IMR-90 (cell line): ENCODE measurements around the gene LATS2. TPM values are rescaled to one million over a fixed set of nuclear protein-coding genes. Genes with fewer than 3 reads are reported as not detected.
A peak's percentile ranks its signal among the peaks of the same experiment; 100 is the strongest.

Source experiments
- ATAC-seq: fragments of 200-7000 bp; cut with Tn5 transposase; 2 replicates; pipeline ENCODE4 v1.9.1; 2020; ENCODE audit warnings: low read depth, mild to moderate bottlenecking, moderate library complexity
- BruUV-seq: library from RNA; stranded (reverse); fragments of 400-500 nt; replicated peaks from 2 replicates; lab custom pipeline; 2021; lab: Mats Ljungman, UMichigan
- CTCF ChIA-PET: fragments of 300-600 bp; formaldehyde crosslinking; extraction: SDS; loops from one replicate; lab custom pipeline; 2021; ENCODE audit warnings: antibody characterized with exemption; lab: Yijun Ruan, JAX
- POLR2A ChIA-PET: fragments of 300-600 bp; sonication (Branson Sonifier 250); formaldehyde crosslinking; loops from one replicate; lab custom pipeline; 2022; ENCODE audit warnings: antibody characterized with exemption; ENCODE audit not compliant: unreplicated experiment; lab: Charles Lee
- DNase-seq: peaks from one replicate; pipeline ENCODE4 v3.0.0; 2013
- H2AFZ ChIP-seq: replicated peaks from 2 replicates; pipeline ENCODE3; 2013; ENCODE audit warnings: low read length, mild to moderate bottlenecking; ENCODE audit not compliant: poor library complexity
- H2AK5ac ChIP-seq: 2 replicates; pipeline ENCODE4 v1.6.1; 2013; ENCODE audit warnings: low read depth, low read length, inconsistent platforms
- H2AK9ac ChIP-seq: replicated peaks from 2 replicates; pipeline ENCODE3; 2013; ENCODE audit warnings: mild to moderate bottlenecking, low read depth, low read length, moderate library complexity; ENCODE audit not compliant: poor library complexity
- H2BK120ac ChIP-seq: 2 replicates; pipeline ENCODE4 v1.6.1; 2013; ENCODE audit warnings: low read depth, low read length, inconsistent platforms
- H2BK15ac ChIP-seq: 3 replicates; pipeline ENCODE4 v1.6.1; 2013; ENCODE audit warnings: low read depth, low read length, inconsistent platforms
- H2BK20ac ChIP-seq: 2 replicates; pipeline ENCODE4 v1.6.1; 2013; ENCODE audit warnings: low read depth, mild to moderate bottlenecking, inconsistent platforms, low read length, moderate library complexity
- H2BK5ac ChIP-seq: 2 replicates; pipeline ENCODE4 v1.6.1; 2013; ENCODE audit warnings: mild to moderate bottlenecking, low read depth, low read length, inconsistent platforms; ENCODE audit not compliant: poor library complexity, severe bottlenecking
- H3K14ac ChIP-seq: replicated peaks from 2 replicates; pipeline ENCODE4 v1.6.1; 2013; ENCODE audit warnings: low read depth, low read length, inconsistent platforms
- H3K18ac ChIP-seq: 2 replicates; pipeline ENCODE4 v1.6.1; 2013; ENCODE audit warnings: low read depth, low read length, control low read depth
- H3K23ac ChIP-seq: 2 replicates; pipeline ENCODE4 v1.6.1; 2013; ENCODE audit warnings: low read depth, low read length, inconsistent platforms
- H3K27ac ChIP-seq: 2 replicates; pipeline ENCODE4 v1.5.1; 2013; ENCODE audit warnings: mild to moderate bottlenecking, control low read depth, low read length; ENCODE audit not compliant: insufficient read depth
- H3K27me3 ChIP-seq: 2 replicates; pipeline ENCODE4 v1.6.1; 2013; ENCODE audit warnings: low read length; ENCODE audit not compliant: control insufficient read depth, insufficient read depth
- H3K36me3 ChIP-seq: 2 replicates; pipeline ENCODE4 v1.6.1; 2013; ENCODE audit warnings: low read length, mixed read lengths; ENCODE audit not compliant: control insufficient read depth, insufficient read depth
- H3K4ac ChIP-seq: 2 replicates; pipeline ENCODE4 v1.6.1; 2013; ENCODE audit warnings: low read depth, low read length, inconsistent platforms
- H3K4me1 ChIP-seq: 2 replicates; pipeline ENCODE4 v1.6.1; 2013; ENCODE audit warnings: low read length, mixed read lengths; ENCODE audit not compliant: control insufficient read depth, insufficient read depth
- H3K4me2 ChIP-seq: 2 replicates; pipeline ENCODE4 v1.6.1; 2013; ENCODE audit warnings: low read depth, mild to moderate bottlenecking, control low read depth, low read length, moderate library complexity
- H3K4me3 ChIP-seq: 2 replicates; pipeline ENCODE4 v1.5.1; 2013; ENCODE audit warnings: low read depth, mild to moderate bottlenecking, control low read depth, low read length, moderate library complexity; ENCODE audit not compliant: insufficient read depth
- H3K56ac ChIP-seq: 2 replicates; pipeline ENCODE4 v1.6.1; 2013; ENCODE audit warnings: low read length, inconsistent platforms; ENCODE audit not compliant: insufficient read depth; ENCODE audit errors: extremely low read depth
- H3K79me1 ChIP-seq, 2 experiments: 2 replicates each; pipeline ENCODE4 v1.6.1; 2013; ENCODE audit warnings: low read length in 2 of 2, inconsistent platforms in 1 of 2, low read depth in 1 of 2
- H3K9ac ChIP-seq: 2 replicates; pipeline ENCODE4 v1.6.1; 2013; ENCODE audit warnings: low read depth, low read length, control low read depth
- H3K9me1 ChIP-seq: 2 replicates; pipeline ENCODE4 v1.6.1; 2013; ENCODE audit warnings: low read length, inconsistent platforms; ENCODE audit not compliant: insufficient read depth
- H3K9me3 ChIP-seq: 2 replicates; pipeline ENCODE4 v1.6.1; 2013; ENCODE audit warnings: low read length; ENCODE audit not compliant: control insufficient read depth, insufficient read depth
- H4K20me1 ChIP-seq: 2 replicates; pipeline ENCODE4 v1.6.1; 2013; ENCODE audit warnings: low read length, inconsistent platforms; ENCODE audit not compliant: insufficient read depth
- H4K5ac ChIP-seq: 2 replicates; pipeline ENCODE4 v1.6.1; 2013; ENCODE audit warnings: mild to moderate bottlenecking, low read depth, low read length, control low read depth
- H4K8ac ChIP-seq, 2 experiments: 2 replicates each; pipeline ENCODE4 v1.6.1; 2013; ENCODE audit warnings: low read depth in 2 of 2, low read length in 2 of 2, control low read depth in 1 of 2, inconsistent platforms in 1 of 2
- H4K91ac ChIP-seq: 2 replicates; pipeline ENCODE4 v1.6.1; 2013; ENCODE audit warnings: low read depth, low read length, inconsistent platforms; ENCODE audit not compliant: insufficient read depth
- CEBPB ChIP-seq: IDR thresholded peaks from 2 replicates; pipeline ENCODE4 v1.6.1; 2012; ENCODE audit warnings: low read depth, low read length, improper control_type of control experiment
- MAZ ChIP-seq: IDR thresholded peaks from 2 replicates; pipeline ENCODE4 v1.6.1; 2012; ENCODE audit warnings: low read depth, mild to moderate bottlenecking, low read length, improper control_type of control experiment, moderate library complexity, borderline replicate concordance
- RAD21 ChIP-seq: IDR thresholded peaks from 2 replicates; pipeline ENCODE4 v1.6.1; 2012; ENCODE audit warnings: low read length, improper control_type of control experiment
- WGBS, 2 experiments: methylation state at CpG; one replicate each; pipeline versions ENCODE4 v1.1.5 to v1.1.7; 2013; ENCODE audit warnings: missing lambda C conversion rate in 2 of 2; ENCODE audit not compliant: insufficient read length in 1 of 2; ENCODE audit errors: extremely low coverage in 2 of 2; 5-methylcytosine and 5-hydroxymethylcytosine counted together
- dilution Hi-C: fragments of 300-500 bp; cut with HindIII; formaldehyde crosslinking; loops from one replicate; pipeline ENCODE4 v1.14.3; 2018; ENCODE audit warnings: low sequenced_read_pairs; ENCODE audit not compliant: unreplicated experiment
- in situ Hi-C: fragments of 300-500 bp; cut with MboI; formaldehyde crosslinking; loops from 3 replicates; pipeline ENCODE4 v1.14.3; 2019; ENCODE audit warnings: low sequenced_read_pairs, inconsistent platforms, mixed read lengths
- intact Hi-C: fragments of 100-400 bp; cut with micrococcal nuclease; formaldehyde crosslinking; loops from 2 replicates; pipeline ENCODE4 v1.10.0; 2022
- polyA plus RNA-seq, 3 experiments: library from polyadenylated mRNA; depleted of rRNA; stranded (reverse); fragments of >200 nt; gene quantifications; 2 replicates each; pipeline ENCODE4 v1.2.3, GENCODE V29; 2012; ENCODE audit warnings: low replicate concordance in 1 of 3
- total RNA-seq: library from RNA; depleted of rRNA; stranded (reverse); fragments of >200 nt; gene quantifications from 2 replicates; pipeline ENCODE4 v1.2.3, GENCODE V29; 2012

The LATS2 gene
- total and polyA plus RNA-seq, 2 of the 4 experiments (the other 2 are of a cell fraction), result 12.7 to 22.4 TPM

DNA sequence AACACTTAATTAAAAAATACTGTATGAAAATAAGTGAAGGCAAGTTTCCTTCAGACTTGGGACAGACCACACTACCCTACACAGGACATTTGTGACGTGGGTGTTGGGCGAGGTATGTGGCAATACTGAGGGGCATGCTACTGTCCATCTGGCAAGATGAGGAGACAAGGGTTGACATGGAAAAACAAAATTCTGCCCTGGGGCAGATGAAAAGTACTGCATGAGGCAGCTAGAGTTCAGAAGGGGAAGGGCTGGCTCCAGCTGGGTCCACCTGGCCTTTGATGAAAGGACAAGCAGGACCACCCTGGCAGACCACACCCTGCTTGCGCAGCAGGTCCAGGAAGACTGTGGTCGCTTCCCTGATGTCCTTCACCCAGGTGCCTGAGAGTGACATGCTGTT, 43.2 kb downstream of the LATS2 start:
- Histone ChIP-seq H3K4me2 (no peak overlapping the region), H2BK20ac (no peak overlapping the region; the same call in 1 of the 2 replicates), H3K27me3 (no peaks in the 10 kb centered on the region), H4K20me1 (peaks cover 86% of the 10 kb centered on the region), H3K9me1 (peaks cover 41% of the 10 kb centered on the region), H4K5ac (no peak overlapping the region), H2AK9ac (peak overlapping the region; percentile 53), H3K18ac (peak overlapping the region; percentile 58; the same call in 1 of the 2 replicates), H3K56ac (no peak overlapping the region), H3K79me1 (peaks cover 15 to 83% of the 10 kb centered on the region in 2 experiments), H3K9ac (no peak overlapping the region), H3K23ac (no peak overlapping the region), H2AFZ (no peak overlapping the region), H2AK5ac (peak overlapping the region; percentile 65; the same call in 1 of the 2 replicates), H3K9me3 (no peaks in the 10 kb centered on the region), H2BK5ac (peak overlapping the region; percentile 36), H4K8ac (no peak overlapping the region), H3K4me1 (peaks cover 48% of the 10 kb centered on the region), H3K4ac (peak overlapping the region; percentile 55; the same call in 1 of the 2 replicates), H2BK15ac (no peak overlapping the region), H3K4me3 (no peak overlapping the region), H2BK120ac (no peak overlapping the region), H3K14ac (no peak overlapping the region), H3K27ac (peak overlapping the region; percentile 19; the same call in 1 of the 2 replicates), H3K36me3 (peaks cover 7% of the 10 kb centered on the region), H4K91ac (no peak overlapping the region)
- DNase-seq (no peak), ATAC-seq (no peak)
- ChIA-PET POLR2A (no interaction called here), CTCF (no interaction called here)
- dilution Hi-C loops, result no loop called here
- in situ Hi-C loops, result loop anchor here (10.0 kb wide), 1 partner anchor 57 kb away; no protein-coding TSS in a partner anchor
- TF ChIP-seq CEBPB, result peak; percentile 56; the same call in 1 of the 2 replicates
- no peak for TF ChIP-seq MAZ
- TF ChIP-seq RAD21, result no peak
- no TSS peak for BruUV-seq
- intact Hi-C loops, result no loop called here
- 100% methylated on average over 2 of the region's 4 CpGs; no CpG with 5 or more reads in 1 of the 2 experiments for WGBS, 2 experiments
